Measurements from ENCODE around the gene TUBGCP6. TPM values are rescaled to one million over a fixed set of nuclear protein-coding genes. Genes with fewer than 3 reads are reported as not detected.

The TUBGCP6 gene
- total and polyA plus RNA-seq, 2 experiments from 2014 or later: 18.6 to 47.1 TPM

DNA sequence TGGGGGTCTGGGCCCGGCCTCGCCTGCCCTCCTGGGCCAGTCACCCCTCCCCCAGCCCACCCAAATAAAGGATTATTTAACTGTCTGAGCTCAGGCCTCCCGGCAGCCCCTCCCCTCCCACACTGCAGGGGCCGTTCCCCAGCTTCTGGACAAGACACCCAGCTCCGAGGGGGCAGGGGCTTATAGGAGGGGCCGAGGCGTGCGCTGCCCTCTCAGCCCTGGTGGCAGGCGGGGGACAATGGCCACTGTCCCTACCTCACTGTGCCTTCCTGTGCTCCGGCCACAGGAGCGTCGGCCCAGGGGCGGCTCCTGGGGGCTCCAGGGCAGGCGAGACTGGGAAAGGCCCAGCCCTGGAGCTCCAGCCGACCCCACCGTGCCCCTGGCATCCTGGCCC, 46.2 kb downstream of the TUBGCP6 start:
- DNase-seq (ENCODE audit: low spot score) (no peak), ATAC-seq (no peak)
- Histone ChIP-seq H3F3A (replicated peaks; ENCODE audit: low read depth) (peaks cover 14% of the 10 kb centered on the region), H4K20me1 (replicated peaks; ENCODE audit: insufficient read depth) (peaks cover 17% of the 10 kb centered on the region), H3K27ac (ENCODE audit: low read depth) (no peak overlapping the region), H2AFZ (no peak overlapping the region), H3K4me2 (no peak overlapping the region), H3K79me2 (replicated peaks; ENCODE audit: insufficient read depth) (peaks cover 20% of the 10 kb centered on the region), H3K4me3 (no peak overlapping the region), H3K4me1 (ENCODE audit: insufficient read depth) (peaks cover 8% of the 10 kb centered on the region; the same call in 1 of the 2 replicates), H3K27me3 (ENCODE audit: insufficient read depth) (peaks cover 9% of the 10 kb centered on the region; the same call in 1 of the 2 replicates), H3K36me3 (ENCODE audit: insufficient read depth) (no peaks in the 10 kb centered on the region; the same call in 1 of the 2 replicates), H3K9me2 (ENCODE audit: insufficient read depth) (no peaks in the 10 kb centered on the region)
- H3K4me1 Mint-ChIP-seq: peaks cover 12% of the 10 kb centered on the region
- no peak overlapping the region for H3K27ac Mint-ChIP-seq
- H3K9me3 Mint-ChIP-seq: peaks cover 2% of the 10 kb centered on the region; the same call in 1 of the 3 replicates
- peaks cover 8% of the 10 kb centered on the region for H3K27me3 Mint-ChIP-seq (ENCODE audit: insufficient read depth, low read depth, poor library complexity)
- H3K36me3 Mint-ChIP-seq (ENCODE audit: low read depth): peaks cover 15% of the 10 kb centered on the region
- TF ChIP-seq, protein P1, sequence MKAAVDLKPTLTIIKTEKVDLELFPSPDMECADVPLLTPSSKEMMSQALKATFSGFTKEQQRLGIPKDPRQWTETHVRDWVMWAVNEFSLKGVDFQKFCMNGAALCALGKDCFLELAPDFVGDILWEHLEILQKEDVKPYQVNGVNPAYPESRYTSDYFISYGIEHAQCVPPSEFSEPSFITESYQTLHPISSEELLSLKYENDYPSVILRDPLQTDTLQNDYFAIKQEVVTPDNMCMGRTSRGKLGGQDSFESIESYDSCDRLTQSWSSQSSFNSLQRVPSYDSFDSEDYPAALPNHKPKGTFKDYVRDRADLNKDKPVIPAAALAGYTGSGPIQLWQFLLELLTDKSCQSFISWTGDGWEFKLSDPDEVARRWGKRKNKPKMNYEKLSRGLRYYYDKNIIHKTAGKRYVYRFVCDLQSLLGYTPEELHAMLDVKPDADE (IDR thresholded peaks at IDR 0.05): no peak
- H3K4me3 Mint-ChIP-seq: no peak overlapping the region

DNA sequence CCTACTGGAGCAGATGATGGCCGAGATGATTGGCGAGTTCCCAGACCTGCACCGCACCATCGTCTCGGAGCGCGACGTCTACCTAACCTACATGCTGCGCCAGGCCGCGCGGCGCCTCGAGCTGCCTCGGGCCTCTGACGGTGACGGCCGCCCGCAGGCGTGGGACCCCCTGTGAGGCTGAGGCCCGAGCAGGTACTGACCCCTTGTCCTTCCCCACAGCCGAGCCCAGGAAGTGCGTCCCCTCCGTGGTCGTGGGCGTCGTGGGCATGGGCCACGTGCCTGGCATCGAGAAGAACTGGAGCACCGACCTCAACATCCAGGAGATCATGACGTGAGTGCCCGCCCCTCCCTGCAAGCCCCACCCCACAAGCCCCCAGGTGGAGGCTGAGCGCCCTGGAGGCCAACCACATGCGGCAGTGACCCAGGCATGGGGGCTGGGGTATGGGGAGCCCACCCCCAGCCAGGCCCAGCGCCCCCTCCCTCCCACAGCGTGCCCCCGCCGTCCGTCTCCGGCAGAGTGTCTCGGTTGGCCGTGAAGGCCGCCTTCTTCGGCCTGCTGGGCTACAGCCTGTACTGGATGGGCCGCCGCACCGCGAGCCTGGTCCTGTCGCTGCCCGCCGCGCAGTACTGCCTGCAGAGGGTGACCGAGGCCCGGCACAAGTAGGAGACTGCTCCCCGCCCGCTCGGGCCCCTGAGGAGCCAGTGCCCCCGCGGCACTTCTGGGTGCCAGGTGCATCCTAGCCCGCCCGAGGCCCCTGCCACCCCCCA, 46.8 kb downstream of the TUBGCP6 start:
- Mint-ChIP-seq H3K4me3 (no peak overlapping the region), H3K9me3 (no peaks in the 10 kb centered on the region), H3K36me3 (ENCODE audit: low read depth) (peaks cover 10% of the 10 kb centered on the region), H3K27me3 (ENCODE audit: insufficient read depth, low read depth, poor library complexity) (peaks cover 8% of the 10 kb centered on the region), H3K27ac (no peak overlapping the region), H3K4me1 (peaks cover 12% of the 10 kb centered on the region)
- H3K27ac ChIP-seq (ENCODE audit: low read depth): no peak overlapping the region
- peaks cover 17% of the 10 kb centered on the region for H4K20me1 ChIP-seq (replicated peaks; ENCODE audit: insufficient read depth)
- DNase-seq (ENCODE audit: low spot score) (no peak), ATAC-seq (no peak)
- TF ChIP-seq JUNB (IDR thresholded peaks at IDR 0.05; ENCODE audit: unreplicated experiment) (no peak), POLR2AphosphoS5 (IDR thresholded peaks at IDR 0.05; ENCODE audit: low read depth) (no peak), ZNF114 (CRISPR knock-in tag; IDR thresholded peaks at IDR 0.05) (no peak), NANOG (IDR thresholded peaks at IDR 0.05; ENCODE audit: borderline replicate concordance) (no peak), EZH2phosphoT487 (IDR thresholded peaks at IDR 0.05; ENCODE audit: unreplicated experiment) (no peak), ZNF331 (CRISPR knock-in tag; IDR thresholded peaks at IDR 0.05; ENCODE audit: low read depth) (no peak)
- TF ChIP-seq, protein P2, sequence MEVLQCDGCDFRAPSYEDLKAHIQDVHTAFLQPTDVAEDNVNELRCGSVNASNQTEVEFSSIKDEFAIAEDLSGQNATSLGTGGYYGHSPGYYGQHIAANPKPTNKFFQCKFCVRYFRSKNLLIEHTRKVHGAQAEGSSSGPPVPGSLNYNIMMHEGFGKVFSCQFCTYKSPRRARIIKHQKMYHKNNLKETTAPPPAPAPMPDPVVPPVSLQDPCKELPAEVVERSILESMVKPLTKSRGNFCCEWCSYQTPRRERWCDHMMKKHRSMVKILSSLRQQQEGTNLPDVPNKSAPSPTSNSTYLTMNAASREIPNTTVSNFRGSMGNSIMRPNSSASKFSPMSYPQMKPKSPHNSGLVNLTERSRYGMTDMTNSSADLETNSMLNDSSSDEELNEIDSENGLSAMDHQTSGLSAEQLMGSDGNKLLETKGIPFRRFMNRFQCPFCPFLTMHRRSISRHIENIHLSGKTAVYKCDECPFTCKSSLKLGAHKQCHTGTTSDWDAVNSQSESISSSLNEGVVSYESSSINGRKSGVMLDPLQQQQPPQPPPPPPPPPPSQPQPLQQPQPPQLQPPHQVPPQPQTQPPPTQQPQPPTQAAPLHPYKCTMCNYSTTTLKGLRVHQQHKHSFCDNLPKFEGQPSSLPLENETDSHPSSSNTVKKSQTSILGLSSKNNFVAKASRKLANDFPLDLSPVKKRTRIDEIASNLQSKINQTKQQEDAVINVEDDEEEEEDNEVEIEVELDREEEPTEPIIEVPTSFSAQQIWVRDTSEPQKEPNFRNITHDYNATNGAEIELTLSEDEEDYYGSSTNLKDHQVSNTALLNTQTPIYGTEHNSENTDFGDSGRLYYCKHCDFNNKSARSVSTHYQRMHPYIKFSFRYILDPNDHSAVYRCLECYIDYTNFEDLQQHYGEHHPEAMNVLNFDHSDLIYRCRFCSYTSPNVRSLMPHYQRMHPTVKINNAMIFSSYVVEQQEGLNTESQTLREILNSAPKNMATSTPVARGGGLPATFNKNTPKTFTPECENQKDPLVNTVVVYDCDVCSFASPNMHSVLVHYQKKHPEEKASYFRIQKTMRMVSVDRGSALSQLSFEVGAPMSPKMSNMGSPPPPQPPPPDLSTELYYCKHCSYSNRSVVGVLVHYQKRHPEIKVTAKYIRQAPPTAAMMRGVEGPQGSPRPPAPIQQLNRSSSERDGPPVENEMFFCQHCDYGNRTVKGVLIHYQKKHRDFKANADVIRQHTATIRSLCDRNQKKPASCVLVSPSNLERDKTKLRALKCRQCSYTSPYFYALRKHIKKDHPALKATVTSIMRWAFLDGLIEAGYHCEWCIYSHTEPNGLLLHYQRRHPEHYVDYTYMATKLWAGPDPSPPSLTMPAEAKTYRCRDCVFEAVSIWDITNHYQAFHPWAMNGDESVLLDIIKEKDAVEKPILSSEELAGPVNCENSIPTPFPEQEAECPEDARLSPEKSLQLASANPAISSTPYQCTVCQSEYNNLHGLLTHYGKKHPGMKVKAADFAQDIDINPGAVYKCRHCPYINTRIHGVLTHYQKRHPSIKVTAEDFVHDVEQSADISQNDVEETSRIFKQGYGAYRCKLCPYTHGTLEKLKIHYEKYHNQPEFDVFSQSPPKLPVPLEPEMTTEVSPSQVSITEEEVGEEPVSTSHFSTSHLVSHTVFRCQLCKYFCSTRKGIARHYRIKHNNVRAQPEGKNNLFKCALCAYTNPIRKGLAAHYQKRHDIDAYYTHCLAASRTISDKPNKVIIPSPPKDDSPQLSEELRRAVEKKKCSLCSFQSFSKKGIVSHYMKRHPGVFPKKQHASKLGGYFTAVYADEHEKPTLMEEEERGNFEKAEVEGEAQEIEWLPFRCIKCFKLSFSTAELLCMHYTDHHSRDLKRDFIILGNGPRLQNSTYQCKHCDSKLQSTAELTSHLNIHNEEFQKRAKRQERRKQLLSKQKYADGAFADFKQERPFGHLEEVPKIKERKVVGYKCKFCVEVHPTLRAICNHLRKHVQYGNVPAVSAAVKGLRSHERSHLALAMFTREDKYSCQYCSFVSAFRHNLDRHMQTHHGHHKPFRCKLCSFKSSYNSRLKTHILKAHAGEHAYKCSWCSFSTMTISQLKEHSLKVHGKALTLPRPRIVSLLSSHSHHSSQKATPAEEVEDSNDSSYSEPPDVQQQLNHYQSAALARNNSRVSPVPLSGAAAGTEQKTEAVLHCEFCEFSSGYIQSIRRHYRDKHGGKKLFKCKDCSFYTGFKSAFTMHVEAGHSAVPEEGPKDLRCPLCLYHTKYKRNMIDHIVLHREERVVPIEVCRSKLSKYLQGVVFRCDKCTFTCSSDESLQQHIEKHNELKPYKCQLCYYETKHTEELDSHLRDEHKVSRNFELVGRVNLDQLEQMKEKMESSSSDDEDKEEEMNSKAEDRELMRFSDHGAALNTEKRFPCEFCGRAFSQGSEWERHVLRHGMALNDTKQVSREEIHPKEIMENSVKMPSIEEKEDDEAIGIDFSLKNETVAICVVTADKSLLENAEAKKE (CRISPR knock-in tag; IDR thresholded peaks at IDR 0.05): no peak
- TF ChIP-seq, protein P3, sequence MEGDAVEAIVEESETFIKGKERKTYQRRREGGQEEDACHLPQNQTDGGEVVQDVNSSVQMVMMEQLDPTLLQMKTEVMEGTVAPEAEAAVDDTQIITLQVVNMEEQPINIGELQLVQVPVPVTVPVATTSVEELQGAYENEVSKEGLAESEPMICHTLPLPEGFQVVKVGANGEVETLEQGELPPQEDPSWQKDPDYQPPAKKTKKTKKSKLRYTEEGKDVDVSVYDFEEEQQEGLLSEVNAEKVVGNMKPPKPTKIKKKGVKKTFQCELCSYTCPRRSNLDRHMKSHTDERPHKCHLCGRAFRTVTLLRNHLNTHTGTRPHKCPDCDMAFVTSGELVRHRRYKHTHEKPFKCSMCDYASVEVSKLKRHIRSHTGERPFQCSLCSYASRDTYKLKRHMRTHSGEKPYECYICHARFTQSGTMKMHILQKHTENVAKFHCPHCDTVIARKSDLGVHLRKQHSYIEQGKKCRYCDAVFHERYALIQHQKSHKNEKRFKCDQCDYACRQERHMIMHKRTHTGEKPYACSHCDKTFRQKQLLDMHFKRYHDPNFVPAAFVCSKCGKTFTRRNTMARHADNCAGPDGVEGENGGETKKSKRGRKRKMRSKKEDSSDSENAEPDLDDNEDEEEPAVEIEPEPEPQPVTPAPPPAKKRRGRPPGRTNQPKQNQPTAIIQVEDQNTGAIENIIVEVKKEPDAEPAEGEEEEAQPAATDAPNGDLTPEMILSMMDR (conservative IDR thresholded peaks at IDR 0.05; ENCODE audit: low read depth in 2 of 2): no peak
- no peaks in the 10 kb centered on the region for H3K9me2 ChIP-seq (ENCODE audit: insufficient read depth)
- peaks cover 14% of the 10 kb centered on the region for H3K79me2 ChIP-seq (replicated peaks; ENCODE audit: insufficient read depth)
- H3K27me3 ChIP-seq (ENCODE audit: insufficient read depth): peaks cover 9% of the 10 kb centered on the region; the same call in 1 of the 2 replicates
- peaks cover 8% of the 10 kb centered on the region; the same call in 1 of the 2 replicates for H3K4me1 ChIP-seq (ENCODE audit: insufficient read depth)
- no peaks in the 10 kb centered on the region for H3K36me3 ChIP-seq (ENCODE audit: insufficient read depth)
- no peak overlapping the region for H2AFZ ChIP-seq
- H3K4me2 ChIP-seq: no peak overlapping the region
- H3F3A ChIP-seq (replicated peaks; ENCODE audit: low read depth): peaks cover 9% of the 10 kb centered on the region
- no peak overlapping the region for H3K4me3 ChIP-seq
